ENCODE measurements around the gene FNDC7. TPM values are rescaled to one million over a fixed set of nuclear protein-coding genes. Genes with fewer than 3 reads are reported as not detected.

Gene FNDC7
- total and polyA plus RNA-seq, 9 donors: 0.13 to 0.22 (median 0.15) TPM; not detected in 6

DNA sequence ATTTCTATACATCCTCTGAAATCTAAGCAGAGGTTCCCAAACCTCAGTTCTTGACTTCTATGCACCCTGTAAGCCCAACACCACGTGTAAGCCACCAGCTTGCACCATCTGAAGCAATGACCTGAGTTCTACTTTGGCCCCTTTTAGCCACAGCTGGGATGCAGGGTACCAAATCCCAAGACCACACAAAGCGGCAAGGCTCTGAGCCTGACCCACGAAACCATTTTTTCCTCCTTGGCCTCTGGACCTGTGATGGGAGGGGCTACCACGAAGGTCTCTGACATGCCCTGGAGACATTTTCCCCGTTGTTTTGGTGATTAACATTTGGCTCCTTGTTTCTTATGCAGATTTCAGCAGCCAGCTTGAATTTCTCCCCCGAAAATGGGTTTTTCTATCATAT is 72.6 kb downstream of the FNDC7 start:
- Histone ChIP-seq H3K27ac (no peak overlapping the region), H3K27me3 (no peaks in the 10 kb centered on the region), H3K4me3 (no peak overlapping the region), H3K4me1 (ENCODE audit: insufficient read depth) (no peaks in the 10 kb centered on the region), H3K9me3 (peaks cover 0 to 9% of the 10 kb centered on the region in 2 donors), H3K36me3 (no peaks in the 10 kb centered on the region)
- 96 to 99% (median 97%) methylated on average over 6 of the region's 6 CpGs for WGBS, 3 donors
- DNase-seq: no peak
- TF ChIP-seq, protein P1, sequence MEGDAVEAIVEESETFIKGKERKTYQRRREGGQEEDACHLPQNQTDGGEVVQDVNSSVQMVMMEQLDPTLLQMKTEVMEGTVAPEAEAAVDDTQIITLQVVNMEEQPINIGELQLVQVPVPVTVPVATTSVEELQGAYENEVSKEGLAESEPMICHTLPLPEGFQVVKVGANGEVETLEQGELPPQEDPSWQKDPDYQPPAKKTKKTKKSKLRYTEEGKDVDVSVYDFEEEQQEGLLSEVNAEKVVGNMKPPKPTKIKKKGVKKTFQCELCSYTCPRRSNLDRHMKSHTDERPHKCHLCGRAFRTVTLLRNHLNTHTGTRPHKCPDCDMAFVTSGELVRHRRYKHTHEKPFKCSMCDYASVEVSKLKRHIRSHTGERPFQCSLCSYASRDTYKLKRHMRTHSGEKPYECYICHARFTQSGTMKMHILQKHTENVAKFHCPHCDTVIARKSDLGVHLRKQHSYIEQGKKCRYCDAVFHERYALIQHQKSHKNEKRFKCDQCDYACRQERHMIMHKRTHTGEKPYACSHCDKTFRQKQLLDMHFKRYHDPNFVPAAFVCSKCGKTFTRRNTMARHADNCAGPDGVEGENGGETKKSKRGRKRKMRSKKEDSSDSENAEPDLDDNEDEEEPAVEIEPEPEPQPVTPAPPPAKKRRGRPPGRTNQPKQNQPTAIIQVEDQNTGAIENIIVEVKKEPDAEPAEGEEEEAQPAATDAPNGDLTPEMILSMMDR (IDR thresholded peaks at IDR 0.05): no peak
- TF ChIP-seq POLR2A (IDR thresholded peaks at IDR 0.05) (no peak), EP300 (IDR thresholded peaks at IDR 0.05) (no peak)
- intact Hi-C loops (cut with DNase I): no loop called here

DNA sequence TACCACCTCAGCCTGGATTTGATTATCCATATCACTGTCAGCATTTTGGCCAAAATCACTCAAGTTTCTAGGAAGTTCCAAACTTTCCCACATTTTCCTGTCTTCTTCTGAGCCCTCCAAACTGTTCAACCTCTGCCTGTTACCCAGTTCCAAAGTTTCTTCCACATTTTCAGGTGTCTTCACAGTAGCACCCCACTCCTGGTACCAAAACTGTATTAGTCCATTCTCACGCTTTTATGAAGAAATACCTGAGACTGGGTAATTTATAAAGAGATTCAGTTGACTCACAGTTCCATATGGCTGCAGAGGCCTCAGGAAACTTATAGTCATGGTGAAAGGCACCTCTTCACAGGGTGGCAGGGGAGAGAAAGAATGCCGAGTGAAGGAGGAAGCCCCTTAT is 73.2 kb downstream of the FNDC7 start:
- 94 to 98% (median 98%) methylated on average over 2 of the region's 2 CpGs for WGBS, 3 donors
- Histone ChIP-seq H3K36me3 (no peaks in the 10 kb centered on the region), H3K4me1 (ENCODE audit: insufficient read depth) (no peaks in the 10 kb centered on the region), H3K27me3 (no peaks in the 10 kb centered on the region), H3K27ac (no peak overlapping the region), H3K4me3 (no peak overlapping the region), H3K9me3 (peaks cover 0 to 9% of the 10 kb centered on the region in 2 donors)
- no peak for DNase-seq
- intact Hi-C loops (cut with DNase I): no loop called here
- TF ChIP-seq POLR2A (IDR thresholded peaks at IDR 0.05) (no peak), EP300 (IDR thresholded peaks at IDR 0.05) (no peak)
- TF ChIP-seq, protein P1 (IDR thresholded peaks at IDR 0.05): no peak

DNA sequence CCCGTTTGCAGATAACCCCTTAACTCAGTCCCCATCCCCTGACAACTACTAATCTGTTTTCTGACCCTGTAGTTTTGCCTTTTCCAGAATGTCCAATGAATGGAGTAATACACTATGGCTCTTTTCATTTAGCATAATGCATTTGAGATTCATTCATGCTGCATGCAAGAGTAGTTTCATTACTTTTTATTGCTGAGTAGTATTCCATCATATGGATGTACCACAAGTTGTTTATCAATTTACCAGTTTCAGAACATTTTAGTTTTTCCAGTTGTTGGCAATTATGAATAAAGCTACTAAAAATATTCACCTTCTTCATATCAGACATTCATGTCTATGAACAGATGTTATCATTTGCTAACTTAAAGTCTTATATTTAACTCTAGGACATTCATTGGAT is 79.1 kb downstream of the FNDC7 start:
- TF ChIP-seq POLR2A (IDR thresholded peaks at IDR 0.05) (no peak), EP300 (IDR thresholded peaks at IDR 0.05) (no peak)
- TF ChIP-seq, protein P1 (IDR thresholded peaks at IDR 0.05): no peak
- intact Hi-C loops (cut with DNase I): loop anchor here in 1 of 4 donors (2.0 kb wide), 1 partner anchor 53 kb away; no protein-coding TSS in a partner anchor
- whole genome bisulfite sequencing, 3 donors: 97 to 98% (median 98%) methylated on average over 1 of the region's 1 CpG
- Histone ChIP-seq H3K4me3 (no peak overlapping the region), H3K27ac (no peak overlapping the region), H3K4me1 (ENCODE audit: insufficient read depth) (no peaks in the 10 kb centered on the region), H3K9me3 (no peaks in the 10 kb centered on the region), H3K36me3 (no peaks in the 10 kb centered on the region), H3K27me3 (no peaks in the 10 kb centered on the region)
- no peak for DNase-seq

Other genes with a start within 250 kb of the FNDC7 start
- 10 to 100 TPM in 6 of 7 donors, 1 to 10 TPM in 1; 7.7 to 37.8 (median 11.5) TPM for gene EEIG2, start 152.8 kb upstream of the FNDC7 start, total RNA-seq
- gene EEIG2, start 152.8 kb upstream of the FNDC7 start, polyA plus RNA-seq: 10 to 100 TPM in 1 of 2 donors, 1 to 10 TPM in 1; 5.3 to 11.3 TPM
- 1 to 10 TPM; 2.1 to 6.9 (median 3.9) TPM for gene HENMT1, start 51.8 kb upstream of the FNDC7 start, total RNA-seq
- 1 to 10 TPM; 6.2 to 7.4 TPM for gene HENMT1, start 51.8 kb upstream of the FNDC7 start, polyA plus RNA-seq
- 10 to 100 TPM; 16.5 to 32.0 (median 29.4) TPM for gene PRPF38B, start 20.6 kb upstream of the FNDC7 start, total RNA-seq
- gene PRPF38B, start 20.6 kb upstream of the FNDC7 start, polyA plus RNA-seq: 10 to 100 TPM; 26.1 to 36.2 TPM
- 10 to 100 TPM; 35.9 to 53.5 (median 44.7) TPM for gene STXBP3, start 33.8 kb downstream of the FNDC7 start, total RNA-seq
- gene STXBP3, start 33.8 kb downstream of the FNDC7 start, polyA plus RNA-seq: 10 to 100 TPM; 26.5 to 30.4 TPM
- not detected for gene AKNAD1, start 144.2 kb downstream of the FNDC7 start, total RNA-seq
- gene AKNAD1, start 144.2 kb downstream of the FNDC7 start, polyA plus RNA-seq: under 1 TPM; 0.08 to 0.20 TPM
- 1 to 10 TPM in 4 of 7 donors, under 1 TPM in 3; 0.45 to 2.8 (median 2.0) TPM for gene GPSM2, start 164.1 kb downstream of the FNDC7 start, total RNA-seq
- 1 to 10 TPM; 1.0 to 3.0 TPM for gene GPSM2, start 164.1 kb downstream of the FNDC7 start, polyA plus RNA-seq